ENCODE data around the gene SLC18A3. TPM values are rescaled to one million over a fixed set of nuclear protein-coding genes. Genes with fewer than 3 reads are reported as not detected.

SLC18A3 gene
- total RNA-seq, 1 experiment from 2014 or later, result not detected

DNA sequence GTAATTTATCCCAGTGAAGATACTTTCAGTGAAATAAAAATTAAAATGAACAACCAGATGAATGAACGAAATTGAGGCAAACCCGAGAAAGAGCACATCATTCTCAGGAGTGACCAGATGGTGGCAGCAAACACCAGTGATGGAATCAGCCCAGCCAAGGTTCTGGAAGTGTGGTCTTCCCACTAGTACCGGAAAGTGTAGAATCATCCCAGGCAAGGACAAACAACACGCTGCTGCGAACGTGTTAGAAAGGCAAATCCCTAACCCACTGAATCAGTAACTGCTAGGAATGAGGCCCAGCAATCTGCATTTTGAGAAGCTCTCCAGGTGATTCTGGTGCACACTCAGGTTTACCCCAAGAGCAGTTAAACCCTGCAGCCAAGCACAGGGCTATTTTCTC, 15.5 kb upstream of the SLC18A3 start:
- POLR2A ChIA-PET, result no interaction called here
- RAD21 ChIA-PET (ENCODE audit: low non-redundant PET in 1 of 2, low total read pairs in 2 of 2, uncharacterized antibody in 2 of 2, unreplicated experiment in 2 of 2), result no interaction called here
- BruUV-seq (replicated peaks), result no TSS peak
- Histone ChIP-seq H3K4me1 (ENCODE audit: control insufficient read depth in 1 of 2, insufficient read depth in 2 of 2, low read length in 2 of 2) (no peaks in the 10 kb centered on the region), H3K4me3 (replicated peaks in 1 of 2; ENCODE audit: low read depth in 1 of 2, low read length in 2 of 2) (no peak overlapping the region), H2AFZ (ENCODE audit: low read depth, low read length, poor library complexity, severe bottlenecking) (no peak overlapping the region), H3K9me2 (ENCODE audit: insufficient read depth) (no peaks in the 10 kb centered on the region), H3K4me2 (ENCODE audit: low read length) (no peak overlapping the region), H3K9ac (ENCODE audit: low read length) (no peak overlapping the region), H3K79me2 (ENCODE audit: insufficient read depth, low read length) (no peaks in the 10 kb centered on the region), H3K27me3 (ENCODE audit: insufficient read depth, low read length) (no peaks in the 10 kb centered on the region), H4K20me1 (ENCODE audit: insufficient read depth) (no peaks in the 10 kb centered on the region), H3K27ac (ENCODE audit: low read depth, low read length) (no peak overlapping the region), H3K36me3 (ENCODE audit: control insufficient read depth in 1 of 2, insufficient read depth in 2 of 2, low read length in 2 of 2) (no peaks in the 10 kb centered on the region), H3K9me3 (ENCODE audit: control insufficient read depth in 1 of 2, insufficient read depth in 1 of 2, low read depth in 1 of 2, low read length in 2 of 2) (no peaks in the 10 kb centered on the region)
- ATAC-seq (peak; percentile 70), DNase-seq (ENCODE audit: low read depth, low spot score) (peak; percentile 37)
- CTCF ChIA-PET, result interaction anchor here (0.6 to 1.7 kb wide), 3 partner anchors 60 to 681 kb away, joined by 3 to 7 read pairs (median 3); no protein-coding TSS in a partner anchor
- intact Hi-C loops (cut with micrococcal nuclease), result loop anchor here (1.0 to 5.0 kb wide), 3 partner anchors 323 to 681 kb away; no protein-coding TSS in a partner anchor
- TF ChIP-seq, protein P1, sequence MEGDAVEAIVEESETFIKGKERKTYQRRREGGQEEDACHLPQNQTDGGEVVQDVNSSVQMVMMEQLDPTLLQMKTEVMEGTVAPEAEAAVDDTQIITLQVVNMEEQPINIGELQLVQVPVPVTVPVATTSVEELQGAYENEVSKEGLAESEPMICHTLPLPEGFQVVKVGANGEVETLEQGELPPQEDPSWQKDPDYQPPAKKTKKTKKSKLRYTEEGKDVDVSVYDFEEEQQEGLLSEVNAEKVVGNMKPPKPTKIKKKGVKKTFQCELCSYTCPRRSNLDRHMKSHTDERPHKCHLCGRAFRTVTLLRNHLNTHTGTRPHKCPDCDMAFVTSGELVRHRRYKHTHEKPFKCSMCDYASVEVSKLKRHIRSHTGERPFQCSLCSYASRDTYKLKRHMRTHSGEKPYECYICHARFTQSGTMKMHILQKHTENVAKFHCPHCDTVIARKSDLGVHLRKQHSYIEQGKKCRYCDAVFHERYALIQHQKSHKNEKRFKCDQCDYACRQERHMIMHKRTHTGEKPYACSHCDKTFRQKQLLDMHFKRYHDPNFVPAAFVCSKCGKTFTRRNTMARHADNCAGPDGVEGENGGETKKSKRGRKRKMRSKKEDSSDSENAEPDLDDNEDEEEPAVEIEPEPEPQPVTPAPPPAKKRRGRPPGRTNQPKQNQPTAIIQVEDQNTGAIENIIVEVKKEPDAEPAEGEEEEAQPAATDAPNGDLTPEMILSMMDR (IDR thresholded peaks at IDR 0.05 in 2 of 3, conservative IDR thresholded peaks at IDR 0.05 in 1 of 3; ENCODE audit: borderline replicate concordance in 1 of 3, insufficient read depth in 1 of 3, low read depth in 2 of 3, low read length in 2 of 3), result peak; percentile 76 to 92 (median 76)
- no peak for TF ChIP-seq ZFX (IDR thresholded peaks at IDR 0.05)
- TF ChIP-seq, protein P2, sequence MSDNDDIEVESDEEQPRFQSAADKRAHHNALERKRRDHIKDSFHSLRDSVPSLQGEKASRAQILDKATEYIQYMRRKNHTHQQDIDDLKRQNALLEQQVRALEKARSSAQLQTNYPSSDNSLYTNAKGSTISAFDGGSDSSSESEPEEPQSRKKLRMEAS (IDR thresholded peaks at IDR 0.05), result no peak
- TF ChIP-seq RAD21 (IDR thresholded peaks at IDR 0.05; ENCODE audit: low read depth), result peak; percentile 86

DNA sequence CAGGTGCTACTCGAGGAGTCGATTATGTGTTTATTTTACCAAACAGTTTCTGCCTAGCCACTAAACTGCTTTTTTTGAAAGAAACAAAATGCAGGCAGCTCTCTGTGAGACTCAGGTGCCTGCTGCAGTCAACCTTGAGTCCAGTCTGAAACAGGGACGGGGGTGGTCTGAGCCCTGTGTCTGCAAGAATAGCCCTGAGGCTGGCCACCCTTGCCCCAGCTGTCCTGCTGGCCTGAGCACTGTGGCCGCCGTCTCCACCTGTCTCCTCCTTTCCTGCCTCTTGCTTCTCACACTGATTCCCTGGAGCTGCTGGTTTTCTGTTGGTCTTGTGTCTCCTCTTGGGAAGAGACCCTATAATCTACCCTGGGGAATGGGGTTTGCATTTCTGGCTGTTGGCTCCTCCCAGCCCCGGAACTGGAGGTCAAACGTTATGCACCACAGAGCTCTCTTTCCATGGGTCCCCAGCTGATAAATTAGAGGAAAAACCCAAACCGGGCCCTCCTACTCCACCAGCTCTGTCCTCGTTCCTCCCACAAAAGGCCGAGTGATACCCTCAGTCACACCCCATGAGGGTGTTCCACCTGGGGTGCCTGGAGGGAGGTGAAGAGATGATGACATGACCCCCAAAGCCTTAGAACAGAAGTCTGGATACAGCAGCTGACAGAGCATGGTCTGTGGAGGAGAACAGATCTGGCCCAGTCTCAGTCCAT, 15.0 kb upstream of the SLC18A3 start:
- H3K9me3 ChIP-seq (ENCODE audit: control insufficient read depth in 1 of 2, insufficient read depth in 1 of 2, low read depth in 1 of 2, low read length in 2 of 2), result no peaks in the 10 kb centered on the region
- no peak overlapping the region for H3K4me2 ChIP-seq (ENCODE audit: low read length)
- H3K9ac ChIP-seq (ENCODE audit: low read length), result no peak overlapping the region
- no peaks in the 10 kb centered on the region for H3K4me1 ChIP-seq (ENCODE audit: control insufficient read depth in 1 of 2, insufficient read depth in 2 of 2, low read length in 2 of 2)
- TF ChIP-seq CBX3 (IDR thresholded peaks at IDR 0.05; ENCODE audit: low read depth) (no peak), SP1 (IDR thresholded peaks at IDR 0.05; ENCODE audit: low read depth) (no peak), YY1 (IDR thresholded peaks at IDR 0.05; ENCODE audit: extremely low read depth, insufficient replicate concordance, low read depth, low read length) (no peak), JUND (IDR thresholded peaks at IDR 0.05) (no peak)
- TF ChIP-seq, protein P3, sequence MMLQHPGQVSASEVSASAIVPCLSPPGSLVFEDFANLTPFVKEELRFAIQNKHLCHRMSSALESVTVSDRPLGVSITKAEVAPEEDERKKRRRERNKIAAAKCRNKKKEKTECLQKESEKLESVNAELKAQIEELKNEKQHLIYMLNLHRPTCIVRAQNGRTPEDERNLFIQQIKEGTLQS (IDR thresholded peaks at IDR 0.05), result no peak
- H3K4me3 ChIP-seq (replicated peaks in 1 of 2; ENCODE audit: low read depth in 1 of 2, low read length in 2 of 2), result no peak overlapping the region
- no peak overlapping the region for H3K27ac ChIP-seq (ENCODE audit: low read depth, low read length)
- H3K27me3 ChIP-seq (ENCODE audit: insufficient read depth, low read length), result no peaks in the 10 kb centered on the region
- ATAC-seq (no peak), DNase-seq (ENCODE audit: low read depth, low spot score) (no peak)
- H2AFZ ChIP-seq (ENCODE audit: low read depth, low read length, poor library complexity, severe bottlenecking), result no peak overlapping the region
- ChIA-PET RAD21 (ENCODE audit: low non-redundant PET in 1 of 2, low total read pairs in 2 of 2, uncharacterized antibody in 2 of 2, unreplicated experiment in 2 of 2) (no interaction called here), POLR2A (no interaction called here), CTCF (interaction anchor here (0.6 to 1.7 kb wide), 3 partner anchors 60 to 680 kb away, joined by 3 to 7 read pairs (median 3); no protein-coding TSS in a partner anchor)
- BruUV-seq (replicated peaks), result no TSS peak
- H4K20me1 ChIP-seq (ENCODE audit: insufficient read depth), result no peaks in the 10 kb centered on the region
- no peaks in the 10 kb centered on the region for H3K36me3 ChIP-seq (ENCODE audit: control insufficient read depth in 1 of 2, insufficient read depth in 2 of 2, low read length in 2 of 2)
- H3K9me2 ChIP-seq (ENCODE audit: insufficient read depth), result no peaks in the 10 kb centered on the region
- intact Hi-C loops (cut with micrococcal nuclease), result no loop called here
- H3K79me2 ChIP-seq (ENCODE audit: insufficient read depth, low read length), result no peaks in the 10 kb centered on the region

Measured in HCT116 (cell line).